Measurements from ENCODE around the gene PPT1.

DNA sequence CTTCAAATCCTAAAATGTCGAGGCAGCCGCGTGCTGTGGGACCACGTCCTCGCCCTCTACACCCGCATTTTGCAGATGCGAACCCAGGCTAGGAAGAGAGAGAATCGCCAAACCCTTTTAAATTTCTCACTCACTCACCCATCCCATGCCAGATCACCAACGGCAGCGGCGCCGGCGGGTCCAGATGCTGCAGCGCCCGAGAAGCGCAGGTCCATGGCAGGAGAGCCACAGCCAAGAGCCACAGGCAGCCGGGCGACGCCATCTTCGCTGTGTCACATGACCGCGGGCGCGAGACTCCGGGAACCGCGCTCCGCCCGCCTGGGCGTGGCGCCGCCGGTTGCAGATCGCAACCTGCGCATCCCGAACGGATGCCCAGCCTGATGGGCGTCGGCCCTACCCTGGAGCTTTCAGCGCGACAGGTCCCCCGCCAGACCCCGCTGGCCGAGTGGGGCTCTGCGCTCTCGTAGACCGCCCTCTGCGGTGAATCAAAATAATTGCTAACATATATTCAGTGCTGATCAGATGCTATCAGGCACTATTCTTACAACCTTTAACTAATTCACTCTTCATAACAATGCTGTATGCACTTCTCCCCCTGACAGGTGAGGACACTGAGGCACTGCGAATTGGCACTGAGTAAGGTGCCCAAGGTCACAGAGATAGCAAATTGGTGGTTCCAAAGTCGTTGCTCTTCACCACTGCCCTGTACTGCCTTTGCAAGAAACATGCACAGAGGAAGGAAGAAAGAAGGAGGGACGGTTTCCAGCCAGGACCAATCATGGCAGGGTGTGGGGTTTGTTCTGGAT is at the start of gene PPT1:
- TF ChIP-seq, protein P1, sequence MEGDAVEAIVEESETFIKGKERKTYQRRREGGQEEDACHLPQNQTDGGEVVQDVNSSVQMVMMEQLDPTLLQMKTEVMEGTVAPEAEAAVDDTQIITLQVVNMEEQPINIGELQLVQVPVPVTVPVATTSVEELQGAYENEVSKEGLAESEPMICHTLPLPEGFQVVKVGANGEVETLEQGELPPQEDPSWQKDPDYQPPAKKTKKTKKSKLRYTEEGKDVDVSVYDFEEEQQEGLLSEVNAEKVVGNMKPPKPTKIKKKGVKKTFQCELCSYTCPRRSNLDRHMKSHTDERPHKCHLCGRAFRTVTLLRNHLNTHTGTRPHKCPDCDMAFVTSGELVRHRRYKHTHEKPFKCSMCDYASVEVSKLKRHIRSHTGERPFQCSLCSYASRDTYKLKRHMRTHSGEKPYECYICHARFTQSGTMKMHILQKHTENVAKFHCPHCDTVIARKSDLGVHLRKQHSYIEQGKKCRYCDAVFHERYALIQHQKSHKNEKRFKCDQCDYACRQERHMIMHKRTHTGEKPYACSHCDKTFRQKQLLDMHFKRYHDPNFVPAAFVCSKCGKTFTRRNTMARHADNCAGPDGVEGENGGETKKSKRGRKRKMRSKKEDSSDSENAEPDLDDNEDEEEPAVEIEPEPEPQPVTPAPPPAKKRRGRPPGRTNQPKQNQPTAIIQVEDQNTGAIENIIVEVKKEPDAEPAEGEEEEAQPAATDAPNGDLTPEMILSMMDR (IDR thresholded peaks at IDR 0.05): peak in 3 of 6 experiments; percentile 8 to 36 (median 11)
- TF ChIP-seq POLR2A (IDR thresholded peaks at IDR 0.05): peak in 1 of 2 donors; percentile 70
